ENCODE results near the gene PRDM1.

The PRDM1 gene

GRCh38 chr6:106083618-106084017 lies 2.5 kb upstream of the PRDM1 start:
- Mint-ChIP-seq H3K27ac (no peak overlapping the region), H3K4me1 (peaks cover 71% of the 10 kb centered on the region), H3K4me3 (peak overlapping the region; percentile 40), H3K27me3 (peaks cover 3% of the 10 kb centered on the region), H3K36me3 (no peaks in the 10 kb centered on the region), H3K9me3 (no peaks in the 10 kb centered on the region)

- Mint-ChIP-seq H3K27me3 (peaks cover 6% of the 10 kb centered on the region), H3K4me1 (peaks cover 74% of the 10 kb centered on the region), H3K27ac (peak overlapping the region; percentile 19), H3K9me3 (no peaks in the 10 kb centered on the region), H3K4me3 (peak overlapping the region; percentile 40), H3K36me3 (peaks cover 1% of the 10 kb centered on the region)
Measured at GRCh38 chr6:106084106-106084988, 1.8 kb upstream of the PRDM1 start.

- H3K36me3 Mint-ChIP-seq = peaks cover 1% of the 10 kb centered on the region
- peak overlapping the region; percentile 64 for H3K27ac Mint-ChIP-seq
- no peaks in the 10 kb centered on the region for H3K9me3 Mint-ChIP-seq
- H3K4me3 Mint-ChIP-seq = peak overlapping the region; percentile 94
- H3K4me1 Mint-ChIP-seq = peaks cover 80% of the 10 kb centered on the region
- H3K27me3 Mint-ChIP-seq = peaks cover 11% of the 10 kb centered on the region
Measured at GRCh38 chr6:106084989-106085691, 996 bp upstream of the PRDM1 start.

GRCh38 chr6:106085692-106085983 lies 498 bp upstream of the PRDM1 start:
- peak overlapping the region; percentile 64 for H3K27ac Mint-ChIP-seq
- no peaks in the 10 kb centered on the region for H3K9me3 Mint-ChIP-seq
- peaks cover 85% of the 10 kb centered on the region for H3K4me1 Mint-ChIP-seq
- H3K36me3 Mint-ChIP-seq = peaks cover 1% of the 10 kb centered on the region
- peak overlapping the region; percentile 94 for H3K4me3 Mint-ChIP-seq
- peaks cover 16% of the 10 kb centered on the region for H3K27me3 Mint-ChIP-seq

- peak overlapping the region; percentile 94 for H3K4me3 Mint-ChIP-seq
- H3K9me3 Mint-ChIP-seq = no peaks in the 10 kb centered on the region
- peaks cover 21% of the 10 kb centered on the region for H3K27me3 Mint-ChIP-seq
- peaks cover 1% of the 10 kb centered on the region for H3K36me3 Mint-ChIP-seq
- H3K27ac Mint-ChIP-seq = no peak overlapping the region
- H3K4me1 Mint-ChIP-seq = peaks cover 85% of the 10 kb centered on the region
Measured at GRCh38 chr6:106086814-106087175, 659 bp downstream of the PRDM1 start.

GRCh38 chr6:106087548-106088325 lies 1.6 kb downstream of the PRDM1 start:
- Mint-ChIP-seq H3K4me1 (peaks cover 76% of the 10 kb centered on the region), H3K36me3 (peaks cover 1% of the 10 kb centered on the region), H3K27ac (peak overlapping the region; percentile 74), H3K27me3 (peaks cover 21% of the 10 kb centered on the region), H3K9me3 (no peaks in the 10 kb centered on the region), H3K4me3 (peak overlapping the region; percentile 94)

GRCh38 chr6:106090001-106090400 lies 3.9 kb downstream of the PRDM1 start:
- no peak overlapping the region for H3K4me3 Mint-ChIP-seq
- H3K27ac Mint-ChIP-seq = no peak overlapping the region
- H3K36me3 Mint-ChIP-seq = peaks cover 1% of the 10 kb centered on the region

GRCh38 chr6:106092279-106092678 lies 6.1 kb downstream of the PRDM1 start:
- no peaks in the 10 kb centered on the region for H3K9me3 Mint-ChIP-seq
- peaks cover 21% of the 10 kb centered on the region for H3K27me3 Mint-ChIP-seq

More at GRCh38 chr6:106090001-106090400, 3.9 kb downstream of the PRDM1 start:
- Mint-ChIP-seq H3K9me3 (no peaks in the 10 kb centered on the region), H3K4me1 (peaks cover 73% of the 10 kb centered on the region), H3K27me3 (peaks cover 21% of the 10 kb centered on the region)

GRCh38 chr6:106094261-106094963 lies 8.3 kb downstream of the PRDM1 start:
- H3K27ac Mint-ChIP-seq = peak overlapping the region; percentile 78
- peaks cover 14% of the 10 kb centered on the region for H3K27me3 Mint-ChIP-seq
- H3K9me3 Mint-ChIP-seq = no peaks in the 10 kb centered on the region
- H3K4me3 Mint-ChIP-seq = peak overlapping the region; percentile 50
- no peaks in the 10 kb centered on the region for H3K36me3 Mint-ChIP-seq
- H3K4me1 Mint-ChIP-seq = peaks cover 78% of the 10 kb centered on the region

More at GRCh38 chr6:106092279-106092678, 6.1 kb downstream of the PRDM1 start:
- Mint-ChIP-seq H3K4me1 (peaks cover 73% of the 10 kb centered on the region), H3K36me3 (peaks cover 1% of the 10 kb centered on the region), H3K27ac (no peak overlapping the region), H3K4me3 (no peak overlapping the region)

- no peak overlapping the region for H3K27ac Mint-ChIP-seq
- peaks cover 78% of the 10 kb centered on the region for H3K4me1 Mint-ChIP-seq
- no peak overlapping the region for H3K4me3 Mint-ChIP-seq
- no peaks in the 10 kb centered on the region for H3K36me3 Mint-ChIP-seq
- H3K27me3 Mint-ChIP-seq = peaks cover 10% of the 10 kb centered on the region
- no peaks in the 10 kb centered on the region for H3K9me3 Mint-ChIP-seq
Measured at GRCh38 chr6:106094964-106095335, 8.8 kb downstream of the PRDM1 start.

GRCh38 chr6:106097411-106098231 lies 11.5 kb downstream of the PRDM1 start:
- peak overlapping the region; percentile 100 for H3K27ac Mint-ChIP-seq
- H3K9me3 Mint-ChIP-seq = no peaks in the 10 kb centered on the region
- peaks cover 90% of the 10 kb centered on the region for H3K4me1 Mint-ChIP-seq
- peak overlapping the region; percentile 99 for H3K4me3 Mint-ChIP-seq
- H3K27me3 Mint-ChIP-seq = no peaks in the 10 kb centered on the region
- peaks cover 4% of the 10 kb centered on the region for H3K36me3 Mint-ChIP-seq

- peak overlapping the region; percentile 99 for H3K4me3 Mint-ChIP-seq
- H3K9me3 Mint-ChIP-seq = no peaks in the 10 kb centered on the region
- no peaks in the 10 kb centered on the region for H3K27me3 Mint-ChIP-seq
- H3K27ac Mint-ChIP-seq = peak overlapping the region; percentile 100
- H3K4me1 Mint-ChIP-seq = peaks cover 94% of the 10 kb centered on the region
- H3K36me3 Mint-ChIP-seq = peaks cover 4% of the 10 kb centered on the region
Measured at GRCh38 chr6:106098383-106099234, 12.5 kb downstream of the PRDM1 start.

GRCh38 chr6:106099235-106099537 lies 13.1 kb downstream of the PRDM1 start:
- peaks cover 6% of the 10 kb centered on the region for H3K36me3 Mint-ChIP-seq
- H3K4me1 Mint-ChIP-seq = peaks cover 94% of the 10 kb centered on the region
- no peaks in the 10 kb centered on the region for H3K9me3 Mint-ChIP-seq
- H3K27me3 Mint-ChIP-seq = no peaks in the 10 kb centered on the region
- H3K27ac Mint-ChIP-seq = peak overlapping the region; percentile 100
- H3K4me3 Mint-ChIP-seq = peak overlapping the region; percentile 99

- peak overlapping the region; percentile 99 for H3K4me3 Mint-ChIP-seq
- no peak overlapping the region for H3K27ac Mint-ChIP-seq
- H3K27me3 Mint-ChIP-seq = no peaks in the 10 kb centered on the region
- peaks cover 82% of the 10 kb centered on the region for H3K4me1 Mint-ChIP-seq
- no peaks in the 10 kb centered on the region for H3K9me3 Mint-ChIP-seq
- H3K36me3 Mint-ChIP-seq = peaks cover 13% of the 10 kb centered on the region
Measured at GRCh38 chr6:106100755-106101154, 14.6 kb downstream of the PRDM1 start.

Measured in activated naive CD4-positive, alpha-beta T cell treated with anti-CD3 and anti-CD28 coated beads, Interleukin-2, amount 50 U/mL, for 24 hours (primary cell).